Calu3 (cell line): ENCODE data around the gene SLC22A14. TPM values are rescaled to one million over a fixed set of nuclear protein-coding genes. Genes with fewer than 3 reads are reported as not detected.

ENCODE experiments used
- BruUV-seq: library from RNA; stranded (reverse); fragments of 400-500 nt; replicated peaks from 2 replicates; lab custom pipeline; 2021; lab: Mats Ljungman, UMichigan
- CTCF ChIA-PET: fragments of 300-600 bp; sonication (Branson Sonifier 250); formaldehyde crosslinking; loops from one replicate; lab custom pipeline; 2022; ENCODE audit warnings: antibody characterized with exemption; lab: Charles Lee
- DNase-seq: peaks from one replicate; pipeline ENCODE4 v3.0.0; 2022
- H3K27ac Mint-ChIP-seq: one replicate; pipeline ENCODE4 v1.8.0; 2022; ENCODE audit warnings: mixed read lengths; ENCODE audit not compliant: unreplicated experiment
- H3K27me3 Mint-ChIP-seq: one replicate; pipeline ENCODE4 v1.8.0; 2022; ENCODE audit warnings: mixed read lengths; ENCODE audit not compliant: unreplicated experiment
- H3K36me3 Mint-ChIP-seq: one replicate; pipeline ENCODE4 v1.8.0; 2022; ENCODE audit warnings: mild to moderate bottlenecking, moderate library complexity, mixed read lengths; ENCODE audit not compliant: insufficient read depth, unreplicated experiment
- H3K4me1 Mint-ChIP-seq: one replicate; pipeline ENCODE4 v1.8.0; 2022; ENCODE audit warnings: mild to moderate bottlenecking, low read depth, mixed read lengths; ENCODE audit not compliant: unreplicated experiment
- H3K4me3 Mint-ChIP-seq: one replicate; pipeline ENCODE4 v1.8.0; 2022; ENCODE audit warnings: mild to moderate bottlenecking, low read depth, moderate library complexity, mixed read lengths; ENCODE audit not compliant: unreplicated experiment
- H3K9me3 Mint-ChIP-seq: one replicate; pipeline ENCODE4 v1.8.0; 2022; ENCODE audit warnings: low read depth, mixed read lengths; ENCODE audit not compliant: unreplicated experiment
- intact Hi-C: fragments of 100-400 bp; cut with micrococcal nuclease; formaldehyde crosslinking; loops from one replicate; pipeline ENCODE4 v1.10.0; 2022; ENCODE audit not compliant: unreplicated experiment
- total RNA-seq: library from RNA; stranded (reverse); gene quantifications from 2 replicates; pipeline ENCODE4 v1.2.3, GENCODE V29; 2022
- TF ChIP-seq, protein P1 (sequence below): fragments of 200-600 bp; IDR thresholded peaks from one replicate; pipeline ENCODE4 v1.8.0; 2022; ENCODE audit warnings: antibody characterized with exemption; ENCODE audit not compliant: unreplicated experiment

Gene SLC22A14
- total RNA-seq, 1 experiment from 2014 or later: 1.8 TPM

GRCh38 chr3:38313695-38314094 lies 31.6 kb downstream of the SLC22A14 start:
- BruUV-seq: no TSS peak
- TF ChIP-seq, protein P1, sequence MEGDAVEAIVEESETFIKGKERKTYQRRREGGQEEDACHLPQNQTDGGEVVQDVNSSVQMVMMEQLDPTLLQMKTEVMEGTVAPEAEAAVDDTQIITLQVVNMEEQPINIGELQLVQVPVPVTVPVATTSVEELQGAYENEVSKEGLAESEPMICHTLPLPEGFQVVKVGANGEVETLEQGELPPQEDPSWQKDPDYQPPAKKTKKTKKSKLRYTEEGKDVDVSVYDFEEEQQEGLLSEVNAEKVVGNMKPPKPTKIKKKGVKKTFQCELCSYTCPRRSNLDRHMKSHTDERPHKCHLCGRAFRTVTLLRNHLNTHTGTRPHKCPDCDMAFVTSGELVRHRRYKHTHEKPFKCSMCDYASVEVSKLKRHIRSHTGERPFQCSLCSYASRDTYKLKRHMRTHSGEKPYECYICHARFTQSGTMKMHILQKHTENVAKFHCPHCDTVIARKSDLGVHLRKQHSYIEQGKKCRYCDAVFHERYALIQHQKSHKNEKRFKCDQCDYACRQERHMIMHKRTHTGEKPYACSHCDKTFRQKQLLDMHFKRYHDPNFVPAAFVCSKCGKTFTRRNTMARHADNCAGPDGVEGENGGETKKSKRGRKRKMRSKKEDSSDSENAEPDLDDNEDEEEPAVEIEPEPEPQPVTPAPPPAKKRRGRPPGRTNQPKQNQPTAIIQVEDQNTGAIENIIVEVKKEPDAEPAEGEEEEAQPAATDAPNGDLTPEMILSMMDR: no peak
- CTCF ChIA-PET: no interaction called here
- intact Hi-C loops: no loop called here
- Mint-ChIP-seq H3K4me3 (no peak overlapping the region), H3K27me3 (no peaks in the 10 kb centered on the region), H3K4me1 (no peaks in the 10 kb centered on the region), H3K9me3 (no peaks in the 10 kb centered on the region), H3K36me3 (no peaks in the 10 kb centered on the region), H3K27ac (no peak overlapping the region)
- DNase-seq: no peak

GRCh38 chr3:38314112-38314763 lies 32.1 kb downstream of the SLC22A14 start:
- TF ChIP-seq, protein P1: no peak
- Mint-ChIP-seq H3K9me3 (no peaks in the 10 kb centered on the region), H3K36me3 (no peaks in the 10 kb centered on the region), H3K4me3 (no peak overlapping the region), H3K27me3 (no peaks in the 10 kb centered on the region), H3K27ac (no peak overlapping the region), H3K4me1 (no peaks in the 10 kb centered on the region)
- CTCF ChIA-PET: no interaction called here
- BruUV-seq: no TSS peak
- DNase-seq: no peak
- intact Hi-C loops: no loop called here

DNA sequence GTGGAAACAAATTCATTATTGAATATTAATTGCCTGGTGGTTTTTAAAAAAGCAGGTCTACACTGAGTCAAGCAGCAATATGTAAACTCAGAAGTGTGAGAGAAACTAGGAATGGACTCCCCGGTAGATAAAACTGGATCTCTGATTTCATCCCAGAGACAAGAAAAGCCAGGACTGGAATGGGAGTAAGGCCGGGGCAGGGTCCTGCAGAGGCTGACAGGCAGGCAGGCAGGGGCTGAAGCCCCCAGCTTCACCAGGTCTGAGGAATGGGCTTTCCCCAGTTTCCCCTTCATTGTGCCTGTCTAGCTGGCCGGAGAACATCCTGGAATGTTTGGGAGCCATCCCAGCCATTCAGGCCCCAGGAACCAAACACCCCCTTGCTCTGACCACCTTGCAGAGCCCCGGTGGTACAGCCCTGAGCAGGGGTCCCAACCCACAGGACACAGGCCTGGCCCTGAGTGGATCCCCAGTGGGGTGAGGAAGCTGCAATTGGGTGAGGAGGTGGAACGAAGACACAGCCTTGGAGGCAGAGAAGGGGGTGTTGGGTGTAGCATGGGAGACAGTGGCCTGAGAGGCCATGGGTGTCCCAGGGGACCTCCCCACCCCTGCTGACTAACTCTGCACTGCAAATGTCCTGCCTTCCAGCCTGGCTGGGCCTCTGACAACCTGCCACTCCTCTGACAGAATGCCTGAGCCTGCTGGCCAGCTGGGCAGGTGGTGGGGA lies 32.8 kb downstream of the SLC22A14 start:
- intact Hi-C loops: no loop called here
- Mint-ChIP-seq H3K27ac (no peak overlapping the region), H3K4me1 (no peaks in the 10 kb centered on the region), H3K4me3 (no peak overlapping the region), H3K36me3 (no peaks in the 10 kb centered on the region), H3K27me3 (no peaks in the 10 kb centered on the region), H3K9me3 (no peaks in the 10 kb centered on the region)
- TF ChIP-seq, protein P1: no peak
- CTCF ChIA-PET: no interaction called here
- no TSS peak for BruUV-seq
- DNase-seq: no peak

DNA sequence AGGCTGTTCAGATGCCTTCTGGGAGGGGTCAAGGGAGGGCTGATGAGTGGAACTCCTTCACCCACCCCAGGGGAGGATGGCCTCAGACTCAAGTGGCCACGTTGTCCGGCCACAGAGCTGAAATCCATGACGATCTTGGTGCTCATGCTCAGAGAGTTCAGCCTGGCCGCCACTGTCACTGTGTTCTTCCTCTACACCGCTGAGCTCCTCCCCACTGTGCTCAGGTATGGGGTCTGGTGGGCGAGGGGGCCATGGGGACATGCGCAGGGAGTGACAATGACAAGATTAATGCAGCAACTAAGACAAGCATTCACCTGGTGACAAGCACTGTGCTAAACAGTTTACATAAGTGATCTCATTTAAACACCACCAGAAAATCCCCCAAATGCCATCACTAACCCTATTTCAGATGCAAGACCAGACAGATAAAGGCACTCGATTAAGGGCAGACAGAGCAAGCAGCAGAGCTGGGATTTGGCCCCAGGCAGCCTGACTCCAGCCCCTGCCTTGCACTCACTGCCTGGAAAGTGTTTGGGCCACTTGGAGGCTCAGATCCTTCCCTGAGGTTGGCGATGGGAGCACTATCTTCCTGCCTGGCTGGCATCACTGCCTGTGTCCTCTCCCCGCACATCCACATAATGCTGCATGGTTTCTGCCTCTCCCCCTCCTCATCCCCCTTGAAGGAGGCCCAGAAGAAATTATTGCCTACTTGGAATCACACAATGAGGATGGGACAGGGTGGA lies 33.6 kb downstream of the SLC22A14 start:
- no peak for DNase-seq
- CTCF ChIA-PET: no interaction called here
- H3K4me1 Mint-ChIP-seq: no peaks in the 10 kb centered on the region
- no peak overlapping the region for H3K27ac Mint-ChIP-seq
- H3K4me3 Mint-ChIP-seq: no peak overlapping the region
- no peaks in the 10 kb centered on the region for H3K27me3 Mint-ChIP-seq
- H3K36me3 Mint-ChIP-seq: no peaks in the 10 kb centered on the region
- TF ChIP-seq, protein P1: no peak
- BruUV-seq: no TSS peak
- intact Hi-C loops: no loop called here
- H3K9me3 Mint-ChIP-seq: no peaks in the 10 kb centered on the region
